GM06990 (cell line): ENCODE measurements around the gene KRT7.

Source experiments
- DNase-seq: peaks from one replicate; pipeline ENCODE4 v3.0.0-alpha.2; 2011; ENCODE audit not compliant: insufficient read length; ENCODE audit errors: extremely low read depth
- H3K27me3 ChIP-seq: replicated peaks from 2 replicates; pipeline ENCODE4 v1.6.0; 2011; ENCODE audit warnings: low read length; ENCODE audit not compliant: control insufficient read depth, insufficient read depth
- H3K36me3 ChIP-seq: 2 replicates; pipeline ENCODE4 v1.5.1; 2011; ENCODE audit warnings: low read length; ENCODE audit not compliant: control insufficient read depth, insufficient read depth
- H3K4me3 ChIP-seq: replicated peaks from 2 replicates; pipeline ENCODE4 v1.5.1; 2011; ENCODE audit warnings: low read depth, mild to moderate bottlenecking, control low read depth, low read length
- TF ChIP-seq, protein P1 (sequence below): IDR thresholded peaks from 2 replicates; pipeline ENCODE4 v1.5.1; 2011; ENCODE audit warnings: low read length, control low read depth, mild to moderate bottlenecking, inconsistent platforms; ENCODE audit not compliant: insufficient read depth, poor library complexity, severe bottlenecking

The KRT7 gene

DNA sequence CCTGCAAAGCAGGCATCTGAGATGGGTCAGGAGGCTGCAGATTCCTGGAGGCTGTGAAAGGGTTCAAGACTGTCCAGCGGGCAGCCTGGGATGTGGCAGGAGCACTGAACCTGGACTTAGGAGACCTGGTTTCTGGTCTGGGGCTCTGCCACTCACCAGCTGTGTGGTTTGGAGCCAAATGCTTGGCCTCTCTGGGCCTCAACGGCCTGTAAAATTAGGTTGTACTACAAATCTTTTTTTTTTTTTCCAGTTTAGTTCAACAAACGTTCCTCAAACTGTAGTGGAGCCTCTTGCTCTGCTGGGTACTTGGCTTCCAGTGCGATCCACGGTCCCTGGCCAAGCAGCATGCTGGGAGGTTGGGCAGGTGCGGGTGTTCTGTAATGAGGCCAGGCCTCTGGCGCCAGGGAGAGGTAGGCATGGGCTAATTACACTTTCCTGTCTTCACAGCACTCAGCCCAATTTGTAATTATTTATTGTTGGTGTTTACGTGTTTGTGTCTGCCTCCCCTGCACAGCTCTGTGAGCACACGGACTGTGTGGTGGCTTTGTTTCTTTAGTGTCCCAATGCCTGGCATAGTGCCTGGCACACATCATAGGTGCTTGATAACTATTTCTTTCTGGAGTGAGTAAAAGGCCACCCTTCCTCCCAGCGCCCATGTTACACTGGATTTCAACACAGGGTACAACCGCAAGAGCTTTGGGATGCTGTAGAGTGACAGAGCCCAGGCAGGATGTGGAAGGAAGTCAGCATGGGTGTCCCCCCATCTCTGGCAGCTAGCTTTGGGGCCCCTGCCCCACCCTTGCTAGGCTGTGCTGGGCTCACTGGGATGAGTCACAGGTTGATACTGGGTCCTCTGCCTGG is 35.4 kb upstream of the KRT7 start:
- Histone ChIP-seq H3K36me3 (no peaks in the 10 kb centered on the region), H3K27me3 (peaks cover 1% of the 10 kb centered on the region; the same call in 1 of the 2 replicates), H3K4me3 (no peak overlapping the region)
- no peak for DNase-seq
- TF ChIP-seq, protein P1, sequence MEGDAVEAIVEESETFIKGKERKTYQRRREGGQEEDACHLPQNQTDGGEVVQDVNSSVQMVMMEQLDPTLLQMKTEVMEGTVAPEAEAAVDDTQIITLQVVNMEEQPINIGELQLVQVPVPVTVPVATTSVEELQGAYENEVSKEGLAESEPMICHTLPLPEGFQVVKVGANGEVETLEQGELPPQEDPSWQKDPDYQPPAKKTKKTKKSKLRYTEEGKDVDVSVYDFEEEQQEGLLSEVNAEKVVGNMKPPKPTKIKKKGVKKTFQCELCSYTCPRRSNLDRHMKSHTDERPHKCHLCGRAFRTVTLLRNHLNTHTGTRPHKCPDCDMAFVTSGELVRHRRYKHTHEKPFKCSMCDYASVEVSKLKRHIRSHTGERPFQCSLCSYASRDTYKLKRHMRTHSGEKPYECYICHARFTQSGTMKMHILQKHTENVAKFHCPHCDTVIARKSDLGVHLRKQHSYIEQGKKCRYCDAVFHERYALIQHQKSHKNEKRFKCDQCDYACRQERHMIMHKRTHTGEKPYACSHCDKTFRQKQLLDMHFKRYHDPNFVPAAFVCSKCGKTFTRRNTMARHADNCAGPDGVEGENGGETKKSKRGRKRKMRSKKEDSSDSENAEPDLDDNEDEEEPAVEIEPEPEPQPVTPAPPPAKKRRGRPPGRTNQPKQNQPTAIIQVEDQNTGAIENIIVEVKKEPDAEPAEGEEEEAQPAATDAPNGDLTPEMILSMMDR: no peak

DNA sequence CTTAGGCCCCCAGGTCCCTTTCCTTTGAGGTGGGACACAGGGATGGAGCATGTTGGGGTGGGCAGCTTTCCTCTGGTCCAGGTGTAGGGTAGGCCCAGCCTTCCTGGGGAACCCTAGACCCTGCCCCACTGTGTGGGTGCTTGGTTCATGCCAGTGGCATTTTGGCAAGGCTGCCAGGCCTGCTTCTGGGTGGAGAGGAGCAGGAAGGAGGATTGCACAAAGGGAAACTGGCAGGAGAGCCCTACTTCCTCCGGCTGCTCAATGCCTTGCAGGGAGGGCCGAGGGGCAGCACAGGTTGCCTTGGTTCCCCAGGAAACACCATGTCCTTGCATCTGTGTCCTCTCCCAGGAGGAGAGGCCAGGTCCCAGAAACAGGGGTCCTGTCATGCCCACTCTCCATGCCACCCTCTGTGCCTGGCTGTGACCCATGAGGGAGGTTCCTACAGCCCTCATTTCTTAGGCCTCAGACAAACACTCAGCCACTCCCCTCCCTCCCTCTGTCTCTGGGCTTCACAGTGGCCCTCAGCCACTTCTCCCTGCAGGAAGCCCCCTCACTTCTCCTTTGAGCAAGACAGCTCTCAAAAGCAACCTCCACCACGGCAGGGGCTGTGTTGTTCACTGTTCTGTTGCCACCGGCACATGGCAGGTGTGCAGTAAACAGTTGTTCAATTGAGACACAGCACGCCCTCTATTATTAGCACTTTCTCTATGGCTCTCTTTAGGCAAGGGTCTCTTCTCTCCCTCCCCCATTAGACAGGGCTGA is 34.4 kb upstream of the KRT7 start:
- TF ChIP-seq, protein P1: no peak
- Histone ChIP-seq H3K4me3 (no peak overlapping the region), H3K36me3 (no peaks in the 10 kb centered on the region), H3K27me3 (peaks cover 5% of the 10 kb centered on the region)
- no peak for DNase-seq

DNA sequence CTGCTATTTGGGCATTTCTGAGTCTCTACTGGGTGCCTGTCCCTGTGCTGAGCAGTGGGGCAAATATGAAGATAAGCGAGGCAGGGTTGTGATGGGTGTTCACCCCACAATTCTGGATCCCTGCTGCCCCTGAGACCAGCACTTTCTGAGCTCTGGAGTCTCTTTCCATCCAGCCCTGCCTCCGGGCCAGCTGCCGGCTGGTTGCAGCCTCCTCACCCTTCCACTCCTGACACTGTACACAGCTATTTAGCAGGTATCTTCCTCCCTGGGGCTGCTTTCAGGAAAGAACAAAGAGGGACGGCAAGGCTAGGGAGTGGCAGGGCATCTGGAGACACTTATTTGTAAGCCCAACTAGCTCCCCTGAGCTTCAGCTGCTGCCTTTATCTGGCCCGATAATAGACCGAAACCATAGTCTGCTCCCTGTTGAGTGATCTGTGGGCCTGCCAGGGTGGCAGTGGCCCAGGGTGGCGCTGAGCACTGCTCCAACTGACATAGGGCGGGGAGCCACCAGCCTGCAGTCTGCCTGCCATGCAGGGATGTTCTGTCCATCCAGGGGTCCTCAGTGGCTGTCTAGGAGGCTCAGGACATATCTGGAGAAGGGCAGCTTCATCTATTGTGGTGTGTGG is 33.6 kb upstream of the KRT7 start:
- Histone ChIP-seq H3K27me3 (peaks cover 5% of the 10 kb centered on the region), H3K4me3 (no peak overlapping the region), H3K36me3 (no peaks in the 10 kb centered on the region)
- DNase-seq: no peak
- TF ChIP-seq, protein P1: no peak

DNA sequence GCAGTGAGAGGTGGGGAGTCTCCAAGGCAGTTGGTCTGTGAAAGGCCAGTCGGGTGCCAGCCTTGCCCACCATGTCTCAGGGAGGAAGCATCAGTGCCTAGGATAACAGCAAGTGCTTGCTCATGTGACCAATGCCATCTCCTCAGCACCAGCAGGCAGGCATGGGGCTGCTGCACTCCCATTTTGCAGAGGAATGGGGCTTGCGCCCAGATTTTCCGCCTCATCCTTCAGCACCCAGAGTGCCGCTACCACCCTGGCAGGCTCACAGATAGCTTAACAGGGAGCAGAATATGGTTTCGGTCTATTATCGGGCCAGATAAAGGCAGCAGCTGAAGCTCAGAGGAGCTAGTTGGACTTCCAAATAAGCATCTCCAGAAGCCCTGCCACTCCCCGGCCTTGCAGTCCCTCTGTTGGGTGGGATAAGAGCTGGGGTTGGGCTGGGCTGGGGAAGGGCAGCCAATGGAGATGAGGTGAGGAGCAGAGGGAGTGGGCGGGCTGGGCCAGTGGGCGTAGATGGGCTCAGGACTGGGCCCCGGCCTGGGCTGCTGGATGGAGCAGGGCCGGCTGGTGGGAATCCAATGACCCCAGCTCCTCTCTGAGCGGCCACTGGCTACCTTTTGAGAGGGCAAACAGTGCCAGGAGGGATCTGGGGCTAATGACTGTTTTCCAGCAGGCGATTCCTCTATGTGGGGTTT is 32.8 kb upstream of the KRT7 start:
- peaks cover 5% of the 10 kb centered on the region for H3K27me3 ChIP-seq
- TF ChIP-seq, protein P1: no peak
- DNase-seq: no peak
- no peaks in the 10 kb centered on the region for H3K36me3 ChIP-seq
- no peak overlapping the region for H3K4me3 ChIP-seq

DNA sequence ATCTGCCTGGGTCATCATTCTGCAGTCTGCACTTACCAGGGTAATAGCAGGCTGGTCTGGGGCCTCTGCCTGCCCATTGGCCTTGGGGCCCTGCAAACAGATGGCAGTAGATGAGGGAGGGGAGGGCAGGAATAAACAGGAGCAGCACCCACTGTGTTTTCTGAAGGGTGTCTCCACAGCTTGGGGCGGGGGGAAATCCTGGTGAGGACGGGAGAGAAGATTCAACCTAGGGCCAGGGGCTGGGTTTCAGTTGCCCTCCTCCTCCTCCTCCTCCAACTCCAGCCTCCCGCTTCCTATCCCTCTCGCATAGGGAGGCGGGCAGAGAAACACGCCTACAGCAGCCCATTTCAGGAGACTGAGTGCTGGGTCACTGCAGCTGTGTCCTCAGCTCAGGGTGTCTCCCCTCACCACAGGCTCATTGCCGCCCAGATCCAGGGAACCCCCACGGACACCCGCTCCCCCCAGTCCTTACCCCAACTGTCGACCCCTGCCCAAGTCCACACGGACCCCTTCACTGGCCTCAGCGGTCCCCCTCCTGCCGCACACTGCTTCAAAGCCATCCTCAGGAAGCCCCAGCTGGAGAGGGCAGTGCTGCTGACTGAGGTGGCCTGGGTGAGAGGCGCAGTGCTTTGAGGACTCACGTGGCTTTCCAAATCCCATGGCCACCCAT is 32.1 kb upstream of the KRT7 start:
- TF ChIP-seq, protein P1: no peak
- no peak for DNase-seq
- Histone ChIP-seq H3K27me3 (peaks cover 5% of the 10 kb centered on the region), H3K36me3 (no peaks in the 10 kb centered on the region), H3K4me3 (no peak overlapping the region)
